Small intestine (tissue), 7 donors: ENCODE data around the gene PDE4D. TPM values are rescaled to one million over a fixed set of nuclear protein-coding genes. Genes with fewer than 3 reads are reported as not detected.
A peak's percentile ranks its signal among the peaks of the same experiment; 100 is the strongest.

Experiments
- DNase-seq, 2 donors: peaks; one replicate each; pipeline versions ENCODE4 v3.0.0 to v3.0.0-alpha.2; 2013
- FAIRE-seq: peaks from 2 replicates; lab custom pipeline; 2012; peaks lifted over from hg19 to GRCh38; lab: Jason Lieb, UNC
- H3K27ac ChIP-seq, 3 donors: one replicate each; pipeline ENCODE4 v1.5.1; 2013; ENCODE audit warnings: low read length in 2 of 3, mild to moderate bottlenecking in 2 of 3, control low read depth in 1 of 3, inconsistent platforms in 1 of 3, low read depth in 1 of 3, moderate library complexity in 1 of 3
- H3K27me3 ChIP-seq, 3 donors: one replicate each; pipeline ENCODE4 v1.6.1; 2013; ENCODE audit warnings: low read length in 3 of 3, inconsistent platforms in 1 of 3; ENCODE audit not compliant: control insufficient read depth in 3 of 3, insufficient read depth in 3 of 3
- H3K36me3 ChIP-seq, 3 donors: one replicate each; pipeline ENCODE4 v1.6.1; 2013; ENCODE audit warnings: low read length in 3 of 3, inconsistent platforms in 1 of 3, low read depth in 1 of 3, mild to moderate bottlenecking in 1 of 3, moderate library complexity in 1 of 3; ENCODE audit not compliant: control insufficient read depth in 3 of 3, insufficient read depth in 2 of 3
- H3K4me1 ChIP-seq, 3 donors: one replicate each; pipeline ENCODE4 v1.6.1; 2013; ENCODE audit warnings: low read length in 2 of 3, inconsistent platforms in 1 of 3, low read depth in 1 of 3, mild to moderate bottlenecking in 1 of 3, moderate library complexity in 1 of 3; ENCODE audit not compliant: control insufficient read depth in 3 of 3, insufficient read depth in 2 of 3
- H3K4me3 ChIP-seq, 3 donors: one replicate each; pipeline ENCODE4 v1.5.1; 2013; ENCODE audit warnings: low read length in 3 of 3, control low read depth in 1 of 3, inconsistent platforms in 1 of 3, low read depth in 1 of 3, mild to moderate bottlenecking in 1 of 3, moderate library complexity in 1 of 3
- H3K9me3 ChIP-seq, 2 donors: one replicate each; pipeline ENCODE4 v1.6.1; 2013; ENCODE audit warnings: low read depth in 1 of 2, low read length in 1 of 2; ENCODE audit not compliant: control insufficient read depth in 2 of 2, insufficient read depth in 1 of 2
- WGBS, 3 donors: extraction: QIAGEN DNeasy Blood & Tissue Kit; methylation state at CpG; one replicate each; pipeline ENCODE4 v1.1.7; 2013; 5-methylcytosine and 5-hydroxymethylcytosine counted together
- polyA plus RNA-seq, 4 donors: library from polyadenylated mRNA; stranded (reverse) in 3 of 4; unstranded in 1 of 4; fragments of 200-250 nt in 3 of 4; fragments of 120-200 nt in 1 of 4; gene quantifications; one replicate each; pipeline versions ENCODE4 v1.2.1 to v1.2.3, GENCODE V29; 2013
- donor health status: healthy with polysubstance abuse.
- donor health status: control.
- donor health status: control.
- donor health status: Bipolar disorder and iron deficiency.
- donor health status: healthy.

The PDE4D gene
- polyA plus RNA-seq, 4 donors, result 2.9 to 16.2 (median 5.3) TPM

- WGBS, 3 donors, result 87 to 90% (median 88%) methylated on average over 3 of the region's 3 CpGs
- FAIRE-seq (no peak), DNase-seq (no peak)
- Histone ChIP-seq H3K4me1 (no peaks in the 10 kb centered on the region), H3K27ac (no peak overlapping the region), H3K9me3 (no peaks in the 10 kb centered on the region), H3K27me3 (peaks cover 0 to 2% (median 0%) of the 10 kb centered on the region in 3 donors), H3K4me3 (no peak overlapping the region), H3K36me3 (no peaks in the 10 kb centered on the region)
Measured at GRCh38 chr5:59807806-59808205, 85.7 kb downstream of the PDE4D start.

GRCh38 chr5:59800347-59800893 is 93.1 kb downstream of the PDE4D start:
- 88 to 96% (median 91%) methylated on average over 1 of the region's 1 CpG for WGBS, 3 donors
- Histone ChIP-seq H3K4me3 (no peak overlapping the region), H3K4me1 (peaks cover 0 to 8% (median 8%) of the 10 kb centered on the region in 3 donors), H3K27ac (no peak overlapping the region), H3K9me3 (no peaks in the 10 kb centered on the region), H3K27me3 (no peaks in the 10 kb centered on the region), H3K36me3 (no peaks in the 10 kb centered on the region)
- DNase-seq (no peak), FAIRE-seq (no peak)

- FAIRE-seq (peak; percentile 93), DNase-seq (peak; percentile 67 to 81)
- H3K9me3 ChIP-seq, result no peaks in the 10 kb centered on the region
- H3K36me3 ChIP-seq, result no peaks in the 10 kb centered on the region
- no peak overlapping the region for H3K4me3 ChIP-seq
- no peaks in the 10 kb centered on the region for H3K27me3 ChIP-seq
- peaks cover 0 to 8% (median 8%) of the 10 kb centered on the region in 3 donors for H3K4me1 ChIP-seq
- H3K27ac ChIP-seq, result peak overlapping the region in 2 of 3 donors; percentile 7 to 41
- 15 to 16% (median 16%) methylated on average over 6 of the region's 6 CpGs for WGBS, 3 donors
Measured at GRCh38 chr5:59799668-59800346, 93.7 kb downstream of the PDE4D start.

- Histone ChIP-seq H3K36me3 (no peaks in the 10 kb centered on the region), H3K27me3 (no peaks in the 10 kb centered on the region), H3K9me3 (no peaks in the 10 kb centered on the region), H3K27ac (peak overlapping the region in 1 of 3 donors; percentile 55), H3K4me1 (peaks cover 0 to 8% (median 8%) of the 10 kb centered on the region in 3 donors), H3K4me3 (no peak overlapping the region)
- WGBS, 3 donors, result 8 to 19% (median 11%) methylated on average over 5 of the region's 5 CpGs
- FAIRE-seq, result no peak
- DNase-seq, result peak; percentile 62 to 79
Measured at GRCh38 chr5:59798862-59799667, 94.5 kb downstream of the PDE4D start.

GRCh38 chr5:59795141-59795540 is 98.4 kb downstream of the PDE4D start:
- DNase-seq, result no peak
- Histone ChIP-seq H3K9me3 (no peaks in the 10 kb centered on the region), H3K4me1 (peaks cover 0 to 8% (median 8%) of the 10 kb centered on the region in 3 donors), H3K4me3 (no peak overlapping the region), H3K27me3 (no peaks in the 10 kb centered on the region), H3K27ac (no peak overlapping the region), H3K36me3 (no peaks in the 10 kb centered on the region)
- no peak for FAIRE-seq
- WGBS, 3 donors, result 59 to 88% (median 73%) methylated on average over 4 of the region's 4 CpGs

- H3K9me3 ChIP-seq, result no peaks in the 10 kb centered on the region
- no peaks in the 10 kb centered on the region for H3K36me3 ChIP-seq
- no peaks in the 10 kb centered on the region for H3K27me3 ChIP-seq
- no peak overlapping the region for H3K27ac ChIP-seq
- no peak for FAIRE-seq
- WGBS, 3 donors, result 72 to 82% (median 77%) methylated on average over 6 of the region's 6 CpGs
- no peak overlapping the region for H3K4me3 ChIP-seq
- no peak for DNase-seq
- no peaks in the 10 kb centered on the region for H3K4me1 ChIP-seq
Measured at GRCh38 chr5:59792983-59793585, 100.4 kb downstream of the PDE4D start.

GRCh38 chr5:59791617-59792016 is 101.9 kb downstream of the PDE4D start:
- Histone ChIP-seq H3K27ac (no peak overlapping the region), H3K4me3 (no peak overlapping the region), H3K4me1 (no peaks in the 10 kb centered on the region), H3K36me3 (no peaks in the 10 kb centered on the region), H3K9me3 (no peaks in the 10 kb centered on the region), H3K27me3 (no peaks in the 10 kb centered on the region)
- WGBS, 3 donors, result 87 to 92% (median 88%) methylated on average over 3 of the region's 3 CpGs
- DNase-seq (no peak), FAIRE-seq (no peak)

- H3K36me3 ChIP-seq, result no peaks in the 10 kb centered on the region
- FAIRE-seq (no peak), DNase-seq (no peak)
- H3K4me1 ChIP-seq, result no peaks in the 10 kb centered on the region
- H3K9me3 ChIP-seq, result no peaks in the 10 kb centered on the region
- no peak overlapping the region for H3K4me3 ChIP-seq
- 76 to 85% (median 85%) methylated on average over 9 of the region's 9 CpGs for WGBS, 3 donors
- H3K27ac ChIP-seq, result peak overlapping the region in 1 of 3 donors; percentile 12
- H3K27me3 ChIP-seq, result no peaks in the 10 kb centered on the region
Measured at GRCh38 chr5:59790776-59791475, 102.6 kb downstream of the PDE4D start.
